IgD-negative memory B cell (primary cell): ENCODE results near the gene RBM48. TPM values are rescaled to one million over a fixed set of nuclear protein-coding genes. Genes with fewer than 3 reads are reported as not detected.

Experiments used
- H3K27ac Mint-ChIP-seq, 3 donors: one replicate each; pipeline ENCODE4 v1.8.0; 2020 to 2022; ENCODE audit warnings: mild to moderate bottlenecking in 3 of 3, mixed read lengths in 3 of 3, moderate library complexity in 1 of 3
- H3K27me3 Mint-ChIP-seq: one replicate; pipeline ENCODE4 v1.8.0; 2021; ENCODE audit warnings: mixed read lengths
- H3K36me3 Mint-ChIP-seq: one replicate; pipeline ENCODE4 v1.8.0; 2020; ENCODE audit warnings: mild to moderate bottlenecking, mixed read lengths
- H3K4me1 Mint-ChIP-seq, 3 donors: one replicate each; pipeline ENCODE4 v1.8.0; 2020 to 2022; ENCODE audit warnings: mixed read lengths in 3 of 3, mild to moderate bottlenecking in 1 of 3
- H3K4me3 Mint-ChIP-seq, 4 donors: one replicate each; pipeline ENCODE4 v1.8.0; 2020 to 2022; ENCODE audit warnings: mild to moderate bottlenecking in 4 of 4, mixed read lengths in 4 of 4, moderate library complexity in 3 of 4
- H3K9me3 Mint-ChIP-seq, 3 donors: one replicate each; pipeline ENCODE4 v1.8.0; 2020 to 2021; ENCODE audit warnings: mixed read lengths in 3 of 3, mild to moderate bottlenecking in 1 of 3
- polyA plus RNA-seq: library from polyadenylated mRNA; unstranded; fragments of 300-500 nt; fragmentation: Illumina TruSeq; gene quantifications from one replicate; pipeline ENCODE4 v1.2.3, GENCODE V29; 2021

The RBM48 gene
- polyA plus RNA-seq, 1 donor from 2014 or later: 26.6 TPM

DNA sequence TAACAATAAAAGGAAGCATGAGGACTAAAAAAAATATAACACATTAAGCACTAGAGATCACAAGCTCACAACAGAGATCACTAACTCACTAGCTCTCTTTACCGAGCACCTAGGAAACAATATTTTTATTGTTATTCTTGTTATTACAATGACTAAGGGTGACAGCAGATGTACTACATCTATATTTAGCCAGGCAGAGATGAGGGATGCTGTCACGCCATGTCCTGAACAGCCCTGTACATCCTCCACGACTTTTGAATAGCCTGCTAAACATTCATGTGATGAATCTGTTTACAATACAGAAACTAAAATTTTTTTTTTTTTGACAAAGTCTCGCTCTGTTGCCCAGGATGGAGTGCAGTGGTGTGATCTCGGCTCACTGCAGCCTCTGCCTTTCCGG, 38.9 kb downstream of the RBM48 start:
- Mint-ChIP-seq H3K36me3 (peaks cover 4% of the 10 kb centered on the region), H3K4me1 (peaks cover 0 to 1% (median 0%) of the 10 kb centered on the region in 3 donors), H3K4me3 (no peak overlapping the region), H3K9me3 (no peaks in the 10 kb centered on the region), H3K27ac (peak overlapping the region in 1 of 3 donors; percentile 13), H3K27me3 (no peaks in the 10 kb centered on the region)

DNA sequence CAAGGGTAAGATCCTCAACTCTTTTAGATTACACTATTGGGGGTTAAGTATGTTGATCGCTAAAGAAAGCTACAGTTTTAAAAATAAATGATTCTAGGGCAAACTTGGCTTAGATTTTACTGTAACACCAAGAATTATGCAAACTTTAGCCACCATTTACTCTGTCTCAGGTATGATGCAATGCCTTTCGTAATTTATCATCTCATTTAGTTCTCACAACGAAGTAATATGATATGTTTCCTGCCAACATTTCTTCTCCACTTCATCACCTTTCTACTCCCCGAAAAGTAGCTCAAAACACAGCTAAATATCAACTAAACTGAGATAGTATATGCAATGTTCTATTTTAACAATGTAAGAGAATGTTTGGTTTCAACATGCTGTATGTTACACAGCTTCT, 40.5 kb downstream of the RBM48 start:
- no peak overlapping the region for H3K4me3 Mint-ChIP-seq
- peaks cover 0 to 1% (median under 1%) of the 10 kb centered on the region in 3 donors for H3K4me1 Mint-ChIP-seq
- H3K27ac Mint-ChIP-seq: no peak overlapping the region
- no peaks in the 10 kb centered on the region for H3K9me3 Mint-ChIP-seq
- no peaks in the 10 kb centered on the region for H3K27me3 Mint-ChIP-seq
- H3K36me3 Mint-ChIP-seq: peaks cover 4% of the 10 kb centered on the region

DNA sequence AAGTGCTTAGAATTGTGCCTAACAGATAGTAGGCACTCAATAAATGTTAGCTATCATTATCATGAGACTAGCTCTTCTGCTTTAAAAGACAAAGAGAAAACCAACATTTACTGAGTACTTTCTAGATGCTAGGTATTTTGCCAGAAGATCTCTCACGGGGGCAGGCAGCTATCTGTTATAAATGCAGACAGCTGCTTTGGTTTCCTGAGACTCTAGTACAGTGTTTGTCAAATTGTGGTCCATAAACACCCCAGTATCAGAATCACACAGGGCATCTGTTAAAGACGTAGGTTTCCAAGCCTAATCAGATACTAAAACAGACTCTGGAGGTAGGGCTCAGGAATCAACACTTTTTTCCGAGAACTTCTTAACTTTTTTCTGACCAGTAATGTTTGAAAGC, 47.7 kb downstream of the RBM48 start:
- no peak overlapping the region for H3K27ac Mint-ChIP-seq
- H3K27me3 Mint-ChIP-seq: no peaks in the 10 kb centered on the region

DNA sequence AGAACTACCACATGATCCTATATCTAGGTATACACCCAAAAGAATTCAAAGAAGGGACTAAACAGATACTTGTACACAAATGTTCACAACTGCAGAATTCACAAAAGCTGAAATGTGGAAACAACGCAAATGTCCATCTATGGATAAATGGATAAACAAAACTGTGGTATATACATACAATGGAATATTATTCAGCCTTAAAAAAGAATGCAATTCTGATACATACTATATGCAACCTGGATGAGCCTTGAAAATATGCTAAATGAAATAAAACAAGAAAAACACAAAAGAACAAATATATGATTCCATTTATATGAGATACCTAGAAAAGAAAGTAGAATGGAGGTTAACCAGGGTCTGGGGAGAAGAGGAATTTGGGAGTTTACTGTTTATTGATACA, 54.4 kb downstream of the RBM48 start:
- H3K27me3 Mint-ChIP-seq: no peaks in the 10 kb centered on the region
- H3K36me3 Mint-ChIP-seq: peaks cover 8% of the 10 kb centered on the region
- H3K9me3 Mint-ChIP-seq: peaks cover 0 to 2% (median 1%) of the 10 kb centered on the region in 3 donors
- peaks cover 18 to 32% (median 32%) of the 10 kb centered on the region in 3 donors for H3K4me1 Mint-ChIP-seq
- H3K27ac Mint-ChIP-seq: no peak overlapping the region
- H3K4me3 Mint-ChIP-seq: peak overlapping the region in 1 of 4 donors; percentile 25

More for the DNA sequence above, 47.7 kb downstream of the RBM48 start:
- Mint-ChIP-seq H3K9me3 (no peaks in the 10 kb centered on the region), H3K4me3 (no peak overlapping the region), H3K4me1 (peaks cover 0 to 4% (median 2%) of the 10 kb centered on the region in 3 donors), H3K36me3 (peaks cover 11% of the 10 kb centered on the region)

DNA sequence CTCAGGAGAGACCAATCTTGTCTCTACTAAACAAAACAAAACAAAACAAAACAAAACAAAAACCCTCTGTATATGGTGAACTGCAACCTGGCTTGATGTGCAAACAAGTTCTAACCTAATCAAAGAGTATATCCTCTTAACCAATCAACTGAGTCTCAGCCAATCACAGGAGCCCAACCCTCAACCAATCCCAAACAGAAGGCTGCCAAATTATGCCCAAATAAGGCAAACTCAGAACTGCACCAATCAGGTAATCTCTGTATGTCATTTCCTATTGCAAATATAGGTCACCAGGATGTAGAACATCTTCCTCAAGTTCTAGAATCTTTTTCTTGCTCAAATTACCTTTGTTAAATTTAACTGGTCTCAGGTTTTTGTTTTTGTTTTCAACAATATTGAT, 56.4 kb downstream of the RBM48 start:
- H3K27ac Mint-ChIP-seq: peak overlapping the region in 1 of 3 donors; percentile 16
- peaks cover 0 to 2% (median 1%) of the 10 kb centered on the region in 3 donors for H3K9me3 Mint-ChIP-seq
- peaks cover 30 to 49% (median 47%) of the 10 kb centered on the region in 3 donors for H3K4me1 Mint-ChIP-seq
- peaks cover 8% of the 10 kb centered on the region for H3K36me3 Mint-ChIP-seq
- H3K27me3 Mint-ChIP-seq: no peaks in the 10 kb centered on the region
- H3K4me3 Mint-ChIP-seq: no peak overlapping the region

DNA sequence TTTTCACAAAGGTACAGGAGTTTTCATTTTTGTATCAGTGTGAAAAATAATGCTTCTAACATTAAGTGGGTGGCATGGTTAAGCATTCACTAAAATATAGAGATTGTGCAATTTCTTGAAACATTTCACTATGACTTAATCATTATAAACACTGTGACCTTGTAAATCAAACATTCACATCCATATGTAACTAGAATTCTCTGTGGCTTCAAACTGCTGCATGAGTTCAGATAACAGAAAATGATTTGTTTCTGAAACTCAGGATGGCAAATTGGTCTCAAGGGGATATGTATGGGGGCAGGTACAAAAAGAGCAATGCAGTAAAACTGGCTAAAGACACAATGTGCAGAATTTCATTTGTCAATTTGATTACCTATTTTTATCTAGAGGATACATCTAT, 57.8 kb downstream of the RBM48 start:
- no peak overlapping the region for H3K27ac Mint-ChIP-seq
- H3K36me3 Mint-ChIP-seq: peaks cover 4% of the 10 kb centered on the region
- H3K4me1 Mint-ChIP-seq: peaks cover 33 to 49% (median 44%) of the 10 kb centered on the region in 3 donors
- H3K9me3 Mint-ChIP-seq: peaks cover 0 to 2% (median 1%) of the 10 kb centered on the region in 3 donors
- H3K27me3 Mint-ChIP-seq: no peaks in the 10 kb centered on the region
- peak overlapping the region in 1 of 4 donors; percentile 6 for H3K4me3 Mint-ChIP-seq

DNA sequence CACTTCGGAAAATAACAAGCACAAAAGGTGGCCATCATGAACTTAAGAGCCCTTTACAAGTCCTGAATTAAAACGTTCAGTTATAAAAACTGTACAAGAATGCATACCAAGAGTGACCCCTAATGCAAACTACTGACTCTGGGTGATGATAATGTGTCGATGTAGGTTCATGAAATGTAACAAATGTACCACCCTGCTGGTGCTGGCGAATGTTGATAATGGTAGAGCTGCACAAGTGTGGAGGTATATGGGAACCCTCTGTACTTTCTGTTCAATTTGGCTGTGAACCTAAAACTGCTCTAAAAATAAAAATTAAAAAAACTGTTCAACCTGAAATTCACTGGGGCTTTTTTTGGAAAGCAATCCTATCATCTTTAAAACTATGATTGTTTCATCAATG, 58.2 kb downstream of the RBM48 start:
- peaks cover 33 to 49% (median 44%) of the 10 kb centered on the region in 3 donors for H3K4me1 Mint-ChIP-seq
- peaks cover 4% of the 10 kb centered on the region for H3K36me3 Mint-ChIP-seq
- peaks cover 0 to 2% (median 1%) of the 10 kb centered on the region in 3 donors for H3K9me3 Mint-ChIP-seq
- peak overlapping the region in 2 of 4 donors; percentile 52 to 94 for H3K4me3 Mint-ChIP-seq
- no peak overlapping the region for H3K27ac Mint-ChIP-seq
- no peaks in the 10 kb centered on the region for H3K27me3 Mint-ChIP-seq

Other genes starting within 250 kb of the RBM48 start
- gene GATAD1, start 81.3 kb upstream of the RBM48 start, polyA plus RNA-seq: 19.0 TPM
- 0.06 TPM for gene ERVW-1, start 50.8 kb upstream of the RBM48 start, polyA plus RNA-seq
- gene PEX1, start 275 bp upstream of the RBM48 start, polyA plus RNA-seq: 6.2 TPM
- gene FAM133B, start 61.6 kb downstream of the RBM48 start, polyA plus RNA-seq: 30.9 TPM